Gastroesophageal sphincter (tissue), 2 donors: Measurements from ENCODE around the gene CPN1.

Experiments used
- POLR2A ChIP-seq, 2 donors: fragments of 450-650 bp; IDR thresholded peaks; one replicate each; pipeline ENCODE4 v1.6.1; 2017; ENCODE audit warnings: antibody characterized with exemption in 2 of 2, mild to moderate bottlenecking in 2 of 2, moderate library complexity in 1 of 2
- POLR2AphosphoS5 ChIP-seq: sonication (generic); formaldehyde crosslinking; IDR thresholded peaks from one replicate; pipeline ENCODE4 v1.6.1; 2017; ENCODE audit warnings: antibody characterized with exemption

DNA sequence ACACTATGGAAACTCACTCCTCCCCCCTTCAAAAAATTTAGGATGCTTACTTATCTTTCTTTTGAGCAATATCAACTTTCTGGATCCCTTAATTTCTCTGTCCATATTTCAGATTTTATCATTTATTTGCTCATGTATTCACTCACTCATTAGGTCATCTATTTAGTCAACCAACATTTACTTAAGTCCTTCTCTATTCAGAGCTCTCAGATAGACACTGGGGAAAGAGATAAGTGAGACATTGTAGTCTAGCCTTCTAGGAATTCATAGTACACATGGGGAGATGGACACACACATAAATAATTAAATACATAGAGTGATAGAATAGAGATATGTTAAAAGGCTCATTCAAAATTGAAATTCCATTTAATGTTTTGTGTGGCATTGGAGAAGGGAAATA is 9.2 kb downstream of the CPN1 start:
- no peak for TF ChIP-seq POLR2A (IDR thresholded peaks at IDR 0.05)
- no peak for TF ChIP-seq POLR2AphosphoS5
